GM21390 (cell line): ENCODE results near the gene TRIM69.

Experiments used
- ATAC-seq: cut with Tn5 transposase; IDR thresholded peaks from one replicate; pipeline ENCODE4 v1.9.1; 2021; ENCODE audit not compliant: unreplicated experiment

TRIM69 gene

GRCh38 chr15:44801364-44801763 is 65.0 kb downstream of the TRIM69 start:
- ATAC-seq = no peak

GRCh38 chr15:44801797-44802196 is 65.5 kb downstream of the TRIM69 start:
- ATAC-seq = no peak

DNA sequence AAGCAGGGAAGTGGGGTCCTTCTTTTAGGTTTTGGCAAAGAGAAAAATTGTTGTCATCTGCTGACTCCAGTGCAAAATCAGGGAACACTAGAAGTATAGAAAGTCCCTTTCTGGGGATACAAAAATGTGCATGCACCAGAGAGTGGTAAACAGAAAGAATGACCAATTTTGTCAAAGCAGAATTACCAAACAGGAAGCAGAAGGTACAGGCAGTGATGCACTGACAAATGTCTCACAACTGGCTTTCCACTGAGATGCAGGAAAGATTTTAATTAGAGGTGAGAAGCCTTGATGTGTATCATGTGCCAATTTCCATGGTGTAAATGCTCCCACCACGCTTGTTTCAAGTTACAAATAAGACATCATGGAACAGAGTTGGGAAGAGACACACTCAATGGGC is 66.0 kb downstream of the TRIM69 start:
- ATAC-seq = no peak

GRCh38 chr15:44804298-44805046 is 68.1 kb downstream of the TRIM69 start:
- no peak for ATAC-seq

GRCh38 chr15:44808557-44808956 is 72.2 kb downstream of the TRIM69 start:
- no peak for ATAC-seq

GRCh38 chr15:44810237-44810636 is 73.9 kb downstream of the TRIM69 start:
- no peak for ATAC-seq

GRCh38 chr15:44811337-44811736 is 75.0 kb downstream of the TRIM69 start:
- no peak for ATAC-seq

GRCh38 chr15:44812029-44812517 is 75.7 kb downstream of the TRIM69 start:
- ATAC-seq = no peak

- no peak for ATAC-seq
These were observed 76.9 kb downstream of the TRIM69 start for GRCh38 chr15:44813231-44813630.
